A549 (cell line): ENCODE data around the gene PERCC1. TPM values are rescaled to one million over a fixed set of nuclear protein-coding genes. Genes with fewer than 3 reads are reported as not detected.

Experiments used
- ATAC-seq, 2 experiments: fragments of 200-7000 bp in 1 of 2; fragments of >200 bp in 1 of 2; cut with Nextera tagmentation in 1 of 2; cut with Tn5 transposase in 1 of 2; 3 replicates each; pipeline versions ENCODE4 v1.8.0 to v1.9.1; 2018 to 2020; ENCODE audit warnings: mild to moderate bottlenecking in 1 of 2, moderate library complexity in 1 of 2
- CTCF ChIA-PET: fragments of 300-600 bp; sonication (Branson Sonifier 250); formaldehyde crosslinking; extraction: SDS; loops from one replicate; lab custom pipeline; 2021; ENCODE audit warnings: antibody characterized with exemption, inconsistent platforms; lab: Yijun Ruan, JAX
- POLR2A ChIA-PET: fragments of 350-600 bp; formaldehyde crosslinking; extraction: SDS; loops from one replicate; lab custom pipeline; 2021; ENCODE audit warnings: antibody characterized with exemption, inconsistent platforms; lab: Yijun Ruan, JAX
- DNase-seq, 2 experiments: peaks; one replicate each; pipeline versions ENCODE4 v3.0.0 to v3.0.0-alpha.2; 2011 to 2016; ENCODE audit warnings: low read depth in 1 of 2, low spot score in 1 of 2
- FAIRE-seq: peaks from 2 replicates; lab custom pipeline; 2011; peaks lifted over from hg19 to GRCh38; lab: Jason Lieb, UNC
- H3K27ac ChIP-seq, 2 experiments: fragments of >200 bp; sonication (Bioruptor Twin); formaldehyde crosslinking; 3 replicates each; pipeline ENCODE4 v1.5.1; 2016 to 2017
- H3K4me1 ChIP-seq: fragments of >200 bp; sonication (Bioruptor Twin); formaldehyde crosslinking; 3 replicates; pipeline ENCODE4 v1.6.1; 2016
- H3K4me2 ChIP-seq: fragments of >200 bp; sonication (Bioruptor Twin); formaldehyde crosslinking; 3 replicates; pipeline ENCODE4 v1.6.1; 2016
- H3K4me3 ChIP-seq: fragments of >200 bp; sonication (Bioruptor Twin); formaldehyde crosslinking; 3 replicates; pipeline ENCODE4 v1.5.1; 2016
- H3K9me3 ChIP-seq: fragments of >200 bp; sonication (Bioruptor Twin); formaldehyde crosslinking; 3 replicates; pipeline ENCODE4 v1.6.1; 2016
- BCL3 ChIP-seq: fragments of >200 bp; sonication (Bioruptor Twin); formaldehyde crosslinking; IDR thresholded peaks from 3 replicates; pipeline ENCODE4 v1.6.1; 2016
- BHLHE40 ChIP-seq: IDR thresholded peaks from 2 replicates; pipeline ENCODE4 v1.6.1; 2012; ENCODE audit warnings: low read depth, low read length, inconsistent platforms
- CEBPB ChIP-seq, 2 experiments: fragments of >200 bp in 1 of 2; sonication (Bioruptor Twin) in 1 of 2; formaldehyde crosslinking in 1 of 2; IDR thresholded peaks; 2 replicates each; pipeline ENCODE4 v1.6.1; 2012 to 2016
- EP300 ChIP-seq, 2 experiments: fragments of >200 bp; sonication (Bioruptor Twin); formaldehyde crosslinking; IDR thresholded peaks; 2 replicates in 1 of 2; 3 replicates in 1 of 2; pipeline ENCODE4 v1.6.1; 2016 to 2017
- ESRRA ChIP-seq: fragments of 150-350 bp; IDR thresholded peaks from 2 replicates; pipeline ENCODE4 v1.6.1; 2014; ENCODE audit warnings: mild to moderate bottlenecking, low read length, borderline replicate concordance
- FOSB ChIP-seq: fragments of 250-450 bp; sonication (Bioruptor Pico); IDR thresholded peaks from 2 replicates; pipeline ENCODE4 v1.5.0; 2020; ENCODE audit warnings: mild to moderate bottlenecking, moderate library complexity
- FOXS1 ChIP-seq: fragments of 250-450 bp; sonication (Bioruptor Pico); IDR thresholded peaks from 2 replicates; pipeline ENCODE4 v1.5.0; 2020; ENCODE audit warnings: mild to moderate bottlenecking, moderate library complexity
- GATA3 ChIP-seq: IDR thresholded peaks from 2 replicates; pipeline ENCODE4 v1.6.1; 2012; ENCODE audit warnings: borderline replicate concordance
- HMGXB4 ChIP-seq: fragments of 250-450 bp; sonication (Bioruptor Pico); IDR thresholded peaks from 2 replicates; pipeline ENCODE4 v1.5.0; 2021; ENCODE audit warnings: mild to moderate bottlenecking, moderate library complexity, borderline replicate concordance
- HOXA7 ChIP-seq: fragments of 250-450 bp; sonication (Bioruptor Pico); IDR thresholded peaks from 2 replicates; pipeline ENCODE4 v1.5.0; 2020; ENCODE audit warnings: mild to moderate bottlenecking, moderate library complexity
- HOXB5 ChIP-seq: fragments of 250-450 bp; sonication (Bioruptor Pico); IDR thresholded peaks from 2 replicates; pipeline ENCODE4 v1.5.0; 2020; ENCODE audit warnings: mild to moderate bottlenecking, moderate library complexity
- JUNB ChIP-seq: fragments of >200 bp; sonication (Bioruptor Twin); formaldehyde crosslinking; IDR thresholded peaks from 2 replicates; pipeline ENCODE4 v1.6.1; 2016
- KDM1A ChIP-seq: fragments of 200-600 bp; sonication (generic); IDR thresholded peaks from 2 replicates; pipeline ENCODE4 v1.6.1; 2016; ENCODE audit warnings: low read depth, mild to moderate bottlenecking
- MAFK ChIP-seq: fragments of 450-650 bp; IDR thresholded peaks from 2 replicates; pipeline ENCODE4 v1.6.1; 2014; ENCODE audit not compliant: partially characterized antibody
- MAX ChIP-seq: IDR thresholded peaks from 2 replicates; pipeline ENCODE4 v1.6.1; 2012
- MAZ ChIP-seq: fragments of 150-350 bp; IDR thresholded peaks from 2 replicates; pipeline ENCODE4 v1.6.1; 2014; ENCODE audit warnings: antibody characterized with exemption, low read depth, low read length, borderline replicate concordance
- NPAS2 ChIP-seq: fragments of 250-450 bp; sonication (Bioruptor Pico); IDR thresholded peaks from 2 replicates; pipeline ENCODE4 v1.8.0; 2022; ENCODE audit warnings: mild to moderate bottlenecking, moderate library complexity, borderline replicate concordance
- PBX3 ChIP-seq: IDR thresholded peaks from 2 replicates; pipeline ENCODE4 v1.6.1; 2012
- REST ChIP-seq: fragments of 200-600 bp; sonication (generic); IDR thresholded peaks from 2 replicates; pipeline ENCODE4 v1.6.1; 2016; ENCODE audit warnings: antibody characterized with exemption, mild to moderate bottlenecking, moderate library complexity
- SMC3 ChIP-seq: fragments of >200 bp; sonication (Bioruptor Twin); formaldehyde crosslinking; IDR thresholded peaks from 3 replicates; pipeline ENCODE4 v1.6.1; 2018; ENCODE audit warnings: inconsistent platforms
- TP53 ChIP-seq: fragments of 250-450 bp; sonication (Bioruptor Pico); IDR thresholded peaks from 2 replicates; pipeline ENCODE4 v1.5.0; 2021; ENCODE audit warnings: mild to moderate bottlenecking, moderate library complexity
- USF2 ChIP-seq: fragments of 450-650 bp; IDR thresholded peaks from 2 replicates; pipeline ENCODE4 v1.6.1; 2014; ENCODE audit warnings: antibody characterized with exemption
- WGBS: methylation state at CpG from one replicate; pipeline ENCODE4 v1.1.6; 2017; ENCODE audit errors: missing lambda C conversion rate; 5-methylcytosine and 5-hydroxymethylcytosine counted together
- polyA plus RNA-seq, 4 experiments: library from polyadenylated mRNA; depleted of rRNA in 3 of 4; stranded (reverse); fragments of >200 nt; fragmentation: RNase III in 1 of 4; extraction: RNeasy Plus Mini Kit Qiagen cat#74134 plus additional on column Dnase treatment in 1 of 4; gene quantifications; 2 replicates in 3 of 4; 3 replicates in 1 of 4; pipeline ENCODE4 v1.2.3, GENCODE V29; 2011 to 2017

Gene PERCC1
- polyA plus RNA-seq, 2 of the 4 experiments (the other 2 are of a cell fraction) = not detected

GRCh38 chr16:1466054-1466453 lies 35.2 kb downstream of the PERCC1 start:
- H3K4me3 ChIP-seq = no peak overlapping the region
- H3K4me1 ChIP-seq = no peaks in the 10 kb centered on the region
- POLR2A ChIA-PET = no interaction called here
- no peak overlapping the region for H3K27ac ChIP-seq
- no peak for ATAC-seq
- CTCF ChIA-PET = no interaction called here
- TF ChIP-seq HMGXB4 (CRISPR knock-in tag) (no peak), ESRRA (no peak), NPAS2 (CRISPR knock-in tag) (no peak), SMC3 (no peak), MAX (no peak), TP53 (no peak), PBX3 (no peak), USF2 (no peak), BCL3 (no peak)
- 86% methylated on average over 24 of the region's 24 CpGs for WGBS
- no peak overlapping the region for H3K4me2 ChIP-seq
- no peak for FAIRE-seq
- no peak for DNase-seq
- H3K9me3 ChIP-seq = no peaks in the 10 kb centered on the region

- Histone ChIP-seq H3K4me2 (no peak overlapping the region), H3K9me3 (no peaks in the 10 kb centered on the region), H3K4me3 (no peak overlapping the region), H3K27ac (no peak overlapping the region), H3K4me1 (no peaks in the 10 kb centered on the region)
- TF ChIP-seq MAX (no peak), HOXB5 (CRISPR knock-in tag) (no peak), NPAS2 (CRISPR knock-in tag) (no peak), TP53 (no peak), BCL3 (no peak), MAZ (no peak), MAFK (no peak), EP300 (IDR thresholded peaks at IDR 0.05) (no peak), FOSB (no peak), JUNB (no peak)
- ATAC-seq (peak; percentile 47 to 51; a peak in 2 of 6 replicates), FAIRE-seq (no peak), DNase-seq (peak in 1 of 2 experiments; percentile 21)
- POLR2A ChIA-PET = no interaction called here
- 72% methylated on average over 14 of the region's 14 CpGs for WGBS
- CTCF ChIA-PET = no interaction called here
These were observed 36.2 kb downstream of the PERCC1 start for GRCh38 chr16:1466968-1467521.

GRCh38 chr16:1468426-1468810 lies 37.5 kb downstream of the PERCC1 start:
- ChIA-PET POLR2A (no interaction called here), CTCF (no interaction called here)
- Histone ChIP-seq H3K4me3 (no peak overlapping the region), H3K27ac (no peak overlapping the region), H3K4me1 (no peaks in the 10 kb centered on the region), H3K4me2 (no peak overlapping the region), H3K9me3 (no peaks in the 10 kb centered on the region)
- FAIRE-seq (no peak), DNase-seq (no peak), ATAC-seq (no peak)
- WGBS = 93% methylated on average over 22 of the region's 22 CpGs
- no peak for TF ChIP-seq USF2
- no peak for TF ChIP-seq REST
- no peak for TF ChIP-seq BHLHE40
- no peak for TF ChIP-seq HOXA7
- TF ChIP-seq MAZ = no peak
- no peak for TF ChIP-seq CEBPB (IDR thresholded peaks at IDR 0.05)
- no peak for TF ChIP-seq FOXS1
- no peak for TF ChIP-seq KDM1A
- TF ChIP-seq GATA3 = no peak
